Calu3 (cell line): Measurements from ENCODE around the gene SCCPDH. TPM values are rescaled to one million over a fixed set of nuclear protein-coding genes. Genes with fewer than 3 reads are reported as not detected.
A peak's percentile ranks its signal among the peaks of the same experiment; 100 is the strongest.

Experiments
- BruUV-seq: library from RNA; stranded (reverse); fragments of 400-500 nt; replicated peaks from 2 replicates; lab custom pipeline; 2021; lab: Mats Ljungman, UMichigan
- CTCF ChIA-PET: fragments of 300-600 bp; sonication (Branson Sonifier 250); formaldehyde crosslinking; loops from one replicate; lab custom pipeline; 2022; ENCODE audit warnings: antibody characterized with exemption; lab: Charles Lee
- DNase-seq: peaks from one replicate; pipeline ENCODE4 v3.0.0; 2022
- H3K27ac Mint-ChIP-seq: one replicate; pipeline ENCODE4 v1.8.0; 2022; ENCODE audit warnings: mixed read lengths; ENCODE audit not compliant: unreplicated experiment
- H3K27me3 Mint-ChIP-seq: one replicate; pipeline ENCODE4 v1.8.0; 2022; ENCODE audit warnings: mixed read lengths; ENCODE audit not compliant: unreplicated experiment
- H3K36me3 Mint-ChIP-seq: one replicate; pipeline ENCODE4 v1.8.0; 2022; ENCODE audit warnings: mild to moderate bottlenecking, moderate library complexity, mixed read lengths; ENCODE audit not compliant: insufficient read depth, unreplicated experiment
- H3K4me1 Mint-ChIP-seq: one replicate; pipeline ENCODE4 v1.8.0; 2022; ENCODE audit warnings: mild to moderate bottlenecking, low read depth, mixed read lengths; ENCODE audit not compliant: unreplicated experiment
- H3K4me3 Mint-ChIP-seq: one replicate; pipeline ENCODE4 v1.8.0; 2022; ENCODE audit warnings: mild to moderate bottlenecking, low read depth, moderate library complexity, mixed read lengths; ENCODE audit not compliant: unreplicated experiment
- H3K9me3 Mint-ChIP-seq: one replicate; pipeline ENCODE4 v1.8.0; 2022; ENCODE audit warnings: low read depth, mixed read lengths; ENCODE audit not compliant: unreplicated experiment
- CTCF ChIP-seq: fragments of 200-600 bp; IDR thresholded peaks from one replicate; pipeline ENCODE4 v1.8.0; 2022; ENCODE audit warnings: antibody characterized with exemption; ENCODE audit not compliant: unreplicated experiment
- intact Hi-C: fragments of 100-400 bp; cut with micrococcal nuclease; formaldehyde crosslinking; loops from one replicate; pipeline ENCODE4 v1.10.0; 2022; ENCODE audit not compliant: unreplicated experiment
- total RNA-seq: library from RNA; stranded (reverse); gene quantifications from 2 replicates; pipeline ENCODE4 v1.2.3, GENCODE V29; 2022

SCCPDH gene
- total RNA-seq, 1 experiment from 2014 or later = 40.0 TPM

GRCh38 chr1:246784621-246785493, 60.6 kb downstream of the SCCPDH start:
- CTCF ChIA-PET = no interaction called here
- no peak for DNase-seq
- no peaks in the 10 kb centered on the region for H3K9me3 Mint-ChIP-seq
- intact Hi-C loops = no loop called here
- H3K27ac Mint-ChIP-seq = no peak overlapping the region
- peaks cover 25% of the 10 kb centered on the region for H3K36me3 Mint-ChIP-seq
- H3K4me3 Mint-ChIP-seq = no peak overlapping the region
- H3K27me3 Mint-ChIP-seq = peaks cover 13% of the 10 kb centered on the region
- TF ChIP-seq CTCF = no peak
- H3K4me1 Mint-ChIP-seq = no peaks in the 10 kb centered on the region
- no TSS peak for BruUV-seq

- no peak for DNase-seq
- Mint-ChIP-seq H3K4me1 (no peaks in the 10 kb centered on the region), H3K36me3 (peaks cover 25% of the 10 kb centered on the region), H3K27me3 (peaks cover 21% of the 10 kb centered on the region), H3K4me3 (no peak overlapping the region), H3K9me3 (no peaks in the 10 kb centered on the region), H3K27ac (peak overlapping the region; percentile 80)
- no peak for TF ChIP-seq CTCF
- no TSS peak for BruUV-seq
- intact Hi-C loops = no loop called here
- CTCF ChIA-PET = no interaction called here
Observed at GRCh38 chr1:246785494-246786111, 61.4 kb downstream of the SCCPDH start.

- Mint-ChIP-seq H3K27ac (peak overlapping the region; percentile 80), H3K4me3 (no peak overlapping the region), H3K9me3 (no peaks in the 10 kb centered on the region), H3K27me3 (peaks cover 26% of the 10 kb centered on the region), H3K4me1 (no peaks in the 10 kb centered on the region), H3K36me3 (peaks cover 25% of the 10 kb centered on the region)
- intact Hi-C loops = no loop called here
- BruUV-seq = no TSS peak
- no peak for TF ChIP-seq CTCF
- no peak for DNase-seq
- CTCF ChIA-PET = interaction anchor here (0.7 kb wide), 1 partner anchor 106 kb away, joined by 3 read pairs; no protein-coding TSS in a partner anchor
Observed at GRCh38 chr1:246786606-246787238, 62.5 kb downstream of the SCCPDH start.

- CTCF ChIA-PET = no interaction called here
- H3K36me3 Mint-ChIP-seq = peaks cover 25% of the 10 kb centered on the region
- H3K4me1 Mint-ChIP-seq = no peaks in the 10 kb centered on the region
- no peak for DNase-seq
- peak overlapping the region; percentile 48 for H3K4me3 Mint-ChIP-seq
- TF ChIP-seq CTCF = no peak
- peaks cover 31% of the 10 kb centered on the region for H3K27me3 Mint-ChIP-seq
- intact Hi-C loops = no loop called here
- H3K9me3 Mint-ChIP-seq = no peaks in the 10 kb centered on the region
- no TSS peak for BruUV-seq
- no peak overlapping the region for H3K27ac Mint-ChIP-seq
Observed at GRCh38 chr1:246787781-246788513, 63.7 kb downstream of the SCCPDH start.
